HEK293 (cell line): ENCODE measurements around the gene HAO2.

Experiments
- CTCF ChIA-PET: fragments of 350-600 bp; formaldehyde crosslinking; extraction: SDS; loops from one replicate; lab custom pipeline; 2021; ENCODE audit warnings: antibody characterized with exemption; lab: Yijun Ruan, JAX
- POLR2A ChIA-PET: fragments of 300-600 bp; formaldehyde crosslinking; extraction: SDS; loops from one replicate; lab custom pipeline; 2020; ENCODE audit warnings: antibody characterized with exemption, inconsistent platforms; lab: Yijun Ruan, JAX
- H3K27ac ChIP-seq: fragments of 200-500 bp; sonication (Bioruptor generic); 2 replicates; pipeline ENCODE4 v1.5.1; 2014; ENCODE audit warnings: low read depth, low read length, control low read depth, inconsistent platforms; ENCODE audit errors: extremely low read depth
- H3K36me3 ChIP-seq, 2 experiments: fragments of 200-500 bp in 1 of 2; sonication (Bioruptor generic) in 1 of 2; 1 replicate in 1 of 2; 2 replicates in 1 of 2; pipeline ENCODE4 v1.5.1; 2014 to 2017; ENCODE audit warnings: inconsistent platforms in 2 of 2, low read length in 2 of 2; ENCODE audit not compliant: control insufficient read depth in 2 of 2, insufficient read depth in 1 of 2
- H3K4me1 ChIP-seq: fragments of 200-500 bp; sonication (Bioruptor generic); 2 replicates; pipeline ENCODE4 v1.5.1; 2014; ENCODE audit warnings: mild to moderate bottlenecking, low read length, inconsistent platforms; ENCODE audit not compliant: control insufficient read depth, insufficient read depth
- H3K4me3 ChIP-seq: 2 replicates; pipeline ENCODE4 v1.5.1; 2011; ENCODE audit warnings: low read depth, mild to moderate bottlenecking, control low read depth, low read length, moderate library complexity
- H3K9me3 ChIP-seq: fragments of 200-500 bp; sonication (Bioruptor generic); 2 replicates; pipeline ENCODE4 v1.5.1; 2014; ENCODE audit warnings: low read depth, low read length, inconsistent platforms; ENCODE audit not compliant: control insufficient read depth, insufficient read depth
- ATF2 ChIP-seq: fragments of 450-650 bp; formaldehyde crosslinking; IDR thresholded peaks from 2 replicates; pipeline ENCODE4 v1.5.1; 2016; ENCODE audit warnings: missing biosample characterization, missing genetic modification characterization, low read depth
- BCL6B ChIP-seq: fragments of 450-650 bp; formaldehyde crosslinking; IDR thresholded peaks from 2 replicates; pipeline ENCODE4 v1.5.1; 2017; ENCODE audit warnings: missing biosample characterization, missing genetic modification characterization
- KLF8 ChIP-seq: fragments of 450-650 bp; formaldehyde crosslinking; IDR thresholded peaks from 2 replicates; pipeline ENCODE4 v1.5.1; 2016; ENCODE audit warnings: missing biosample characterization, missing genetic modification characterization
- MZF1 ChIP-seq: fragments of 450-650 bp; formaldehyde crosslinking; IDR thresholded peaks from 2 replicates; pipeline ENCODE4 v1.5.1; 2017; ENCODE audit warnings: missing biosample characterization, missing genetic modification characterization, borderline replicate concordance
- PRDM1 ChIP-seq: fragments of 450-650 bp; formaldehyde crosslinking; IDR thresholded peaks from 2 replicates; pipeline ENCODE4; 2016; ENCODE audit warnings: missing biosample characterization, missing genetic modification characterization
- PRDM6 ChIP-seq: fragments of 450-650 bp; formaldehyde crosslinking; IDR thresholded peaks from 2 replicates; pipeline ENCODE4 v1.5.1; 2017; ENCODE audit warnings: missing biosample characterization, missing genetic modification characterization
- REPIN1 ChIP-seq: fragments of 450-650 bp; formaldehyde crosslinking; IDR thresholded peaks from 2 replicates; pipeline ENCODE4 v1.5.1; 2017; ENCODE audit warnings: missing biosample characterization, missing genetic modification characterization, low read depth
- SCRT2 ChIP-seq: fragments of 450-650 bp; formaldehyde crosslinking; IDR thresholded peaks from 2 replicates; pipeline ENCODE4 v1.5.1; 2016; ENCODE audit warnings: missing biosample characterization, missing genetic modification characterization
- ZNF211 ChIP-seq: fragments of 450-650 bp; formaldehyde crosslinking; IDR thresholded peaks from 2 replicates; pipeline ENCODE4 v1.5.1; 2016; ENCODE audit warnings: low read depth, missing biosample characterization, missing genetic modification characterization
- ZNF266 ChIP-seq: fragments of 450-650 bp; formaldehyde crosslinking; IDR thresholded peaks from 2 replicates; pipeline ENCODE4 v1.5.1; 2016; ENCODE audit warnings: missing biosample characterization, missing genetic modification characterization, low read depth
- ZNF280D ChIP-seq: fragments of 450-650 bp; formaldehyde crosslinking; IDR thresholded peaks from 2 replicates; pipeline ENCODE4 v1.5.1; 2016; ENCODE audit warnings: missing biosample characterization, missing genetic modification characterization
- ZNF341 ChIP-seq: fragments of 450-650 bp; formaldehyde crosslinking; IDR thresholded peaks from 2 replicates; pipeline ENCODE4; 2016; ENCODE audit warnings: low read depth, missing biosample characterization, missing genetic modification characterization
- ZNF394 ChIP-seq: fragments of 450-650 bp; formaldehyde crosslinking; IDR thresholded peaks from 2 replicates; pipeline ENCODE4 v1.5.1; 2016; ENCODE audit warnings: missing biosample characterization, missing genetic modification characterization, mild to moderate bottlenecking, moderate library complexity, borderline replicate concordance
- ZNF404 ChIP-seq: fragments of 450-650 bp; formaldehyde crosslinking; IDR thresholded peaks from 2 replicates; pipeline ENCODE4 v1.5.1; 2017; ENCODE audit warnings: missing biosample characterization, missing genetic modification characterization
- ZNF544 ChIP-seq: fragments of 450-650 bp; formaldehyde crosslinking; IDR thresholded peaks from 2 replicates; pipeline ENCODE4 v1.5.0; 2017; ENCODE audit warnings: missing biosample characterization, missing genetic modification characterization
- ZNF558 ChIP-seq: fragments of 450-650 bp; formaldehyde crosslinking; IDR thresholded peaks from 2 replicates; pipeline ENCODE4 v1.5.1; 2016; ENCODE audit warnings: missing biosample characterization, missing genetic modification characterization
- ZNF692 ChIP-seq: fragments of 450-650 bp; formaldehyde crosslinking; IDR thresholded peaks from 2 replicates; pipeline ENCODE4 v1.5.1; 2016; ENCODE audit warnings: missing biosample characterization, missing genetic modification characterization
- ZNF76 ChIP-seq: fragments of 450-650 bp; formaldehyde crosslinking; IDR thresholded peaks from 2 replicates; pipeline ENCODE4; 2016; ENCODE audit warnings: low read depth, missing biosample characterization, missing genetic modification characterization, borderline replicate concordance
- ZNF776 ChIP-seq: fragments of 450-650 bp; formaldehyde crosslinking; IDR thresholded peaks from 2 replicates; pipeline ENCODE4 v1.5.0; 2017; ENCODE audit warnings: missing biosample characterization, missing genetic modification characterization, borderline replicate concordance
- ZNF843 ChIP-seq: fragments of 450-650 bp; formaldehyde crosslinking; IDR thresholded peaks from 2 replicates; pipeline ENCODE4 v1.5.1; 2016; ENCODE audit warnings: missing biosample characterization, missing genetic modification characterization
- ZSCAN23 ChIP-seq: fragments of 450-650 bp; formaldehyde crosslinking; IDR thresholded peaks from 2 replicates; pipeline ENCODE4 v1.5.1; 2016; ENCODE audit warnings: missing biosample characterization, missing genetic modification characterization
- ZXDB ChIP-seq: fragments of 450-650 bp; formaldehyde crosslinking; IDR thresholded peaks from 2 replicates; pipeline ENCODE4 v1.5.1; 2016; ENCODE audit warnings: missing biosample characterization, missing genetic modification characterization

The HAO2 gene

GRCh38 chr1:119410961-119411360, 42.4 kb downstream of the HAO2 start:
- CTCF ChIA-PET: no interaction called here

GRCh38 chr1:119414950-119415349, 46.4 kb downstream of the HAO2 start, which contains the start of gene HSD3B2:
TSS of gene HSD3B2 (plus strand) at chr1:119415150. CDS start at chr1:119415420, 270 bp downstream.
- ChIA-PET POLR2A (no interaction called here), CTCF (no interaction called here)

More at GRCh38 chr1:119410961-119411360, 42.4 kb downstream of the HAO2 start:
- TF ChIP-seq PRDM6 (tag by site-specific recombination) (no peak), ZNF843 (tag by site-specific recombination) (no peak), ZNF776 (tag by site-specific recombination) (no peak), ZSCAN23 (tag by site-specific recombination) (no peak), ZXDB (tag by site-specific recombination) (no peak), ZNF266 (tag by site-specific recombination) (no peak), BCL6B (no peak), ZNF394 (tag by site-specific recombination) (no peak), ZNF211 (tag by site-specific recombination) (no peak), ZNF404 (no peak), ZNF76 (tag by site-specific recombination) (no peak), SCRT2 (tag by site-specific recombination) (no peak), ZNF341 (tag by site-specific recombination) (no peak)
- TF ChIP-seq, all 188 proteins: peak for 0
- H3K9me3 ChIP-seq: no peaks in the 10 kb centered on the region
- POLR2A ChIA-PET: no interaction called here
- H3K27ac ChIP-seq: no peak overlapping the region
- no peak overlapping the region for H3K4me3 ChIP-seq
- no peaks in the 10 kb centered on the region for H3K36me3 ChIP-seq
- no peaks in the 10 kb centered on the region for H3K4me1 ChIP-seq

GRCh38 chr1:119416006-119416640, 47.5 kb downstream of the HAO2 start:
- Histone ChIP-seq H3K9me3 (no peaks in the 10 kb centered on the region), H3K36me3 (no peaks in the 10 kb centered on the region), H3K27ac (no peak overlapping the region), H3K4me1 (no peaks in the 10 kb centered on the region), H3K4me3 (no peak overlapping the region)
- CTCF ChIA-PET: interaction anchor here (0.7 kb wide), 1 partner anchor 126 kb away, joined by 4 read pairs; no protein-coding TSS in a partner anchor
- POLR2A ChIA-PET: no interaction called here
- TF ChIP-seq PRDM1 (tag by site-specific recombination) (peak; percentile 37; the same call in 1 of the 2 replicates), KLF8 (no peak), ZNF280D (tag by site-specific recombination) (no peak), ATF2 (tag by site-specific recombination) (no peak), REPIN1 (tag by site-specific recombination) (no peak), ZNF544 (tag by site-specific recombination) (no peak)

More at GRCh38 chr1:119414950-119415349, 46.4 kb downstream of the HAO2 start, which contains the start of gene HSD3B2:
- no peak within 1 kb of the TSS for H3K4me3 ChIP-seq
- no peaks in the 10 kb centered on the region for H3K9me3 ChIP-seq
- no peak for TF ChIP-seq MZF1
- no peak for TF ChIP-seq ZNF558 (tag by site-specific recombination)
- TF ChIP-seq ZNF692 (tag by site-specific recombination): no peak
- TF ChIP-seq, all 188 proteins: peak for 0
- Histone ChIP-seq H3K4me1 (no peaks in the 10 kb centered on the region), H3K27ac (no peak within 1 kb of the TSS), H3K36me3 (no peaks in the 10 kb centered on the region)
